Right lobe of liver (tissue), 4 donors: ENCODE measurements around the gene ERC2.

ENCODE experiments used
- CTCF ChIP-seq, 4 donors: fragments of 200-600 bp in 3 of 4; fragments of 450-650 bp in 1 of 4; IDR thresholded peaks; one replicate each; pipeline versions ENCODE4 v1.5.1 to v1.8.0; 2016 to 2022; ENCODE audit warnings: antibody characterized with exemption in 4 of 4, mild to moderate bottlenecking in 2 of 4
- POLR2A ChIP-seq: fragments of 450-650 bp; IDR thresholded peaks from one replicate; pipeline ENCODE4 v1.6.1; 2017; ENCODE audit warnings: antibody characterized with exemption, mild to moderate bottlenecking
- donor health status: DM: no; HTN: no; CAD: no.
- donor health status: DM: no; HTN: no; CAD: no.
- donor health status: DM: no; HTN: yes; CAD: no.

GRCh38 chr3:55647670-55648069, 820.6 kb downstream of the ERC2 start:
- TF ChIP-seq POLR2A: no peak
- TF ChIP-seq CTCF (IDR thresholded peaks at IDR 0.05): no peak
